ENCODE results near the gene SSC5D. TPM values are rescaled to one million over a fixed set of nuclear protein-coding genes. Genes with fewer than 3 reads are reported as not detected.
"Not testable (repeated sequence)": the region's sequence is repeated elsewhere in the genome, so short reads cannot be mapped to it uniquely, and the experiment has no call there.

The SSC5D gene
- total and polyA plus RNA-seq, 2 of the 4 experiments (the other 2 are of a cell fraction): 1.4 to 19.1 TPM

DNA sequence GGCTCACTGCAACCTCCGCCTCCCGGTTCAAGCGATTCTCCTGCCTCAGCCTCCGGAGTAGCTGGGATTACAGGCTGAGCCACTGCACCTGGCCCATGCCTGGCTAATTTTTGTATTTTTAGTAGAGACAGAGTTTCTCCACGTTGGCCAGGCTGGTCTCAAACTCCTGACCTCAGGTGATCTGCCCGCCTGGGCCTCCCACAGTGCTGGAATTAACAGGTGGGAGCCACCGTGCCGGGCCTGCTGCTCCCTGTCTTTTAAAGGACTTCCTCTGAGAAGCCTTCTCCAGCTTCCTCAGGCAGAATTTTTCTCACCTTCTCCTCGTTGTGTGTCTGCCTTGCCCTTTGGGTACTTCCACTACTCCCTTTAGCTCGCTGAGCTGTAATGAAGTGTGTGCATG lies 8.6 kb downstream of the SSC5D start:
- H3K14ac ChIP-seq (replicated peaks; ENCODE audit: low read depth, low read length); H3K9ac ChIP-seq (ENCODE audit: low read depth, low read length); H3K4me3 ChIP-seq (ENCODE audit: insufficient read depth, low read depth, low read length); dilution Hi-C loops (cut with HindIII; ENCODE audit: low sequenced_read_pairs, unreplicated experiment); H2BK15ac ChIP-seq (ENCODE audit: low read depth, low read length); POLR2A ChIA-PET (ENCODE audit: unreplicated experiment); intact Hi-C loops (cut with micrococcal nuclease); H2BK120ac ChIP-seq (ENCODE audit: low read depth, low read length); H3K56ac ChIP-seq (ENCODE audit: extremely low read depth, insufficient read depth, low read length); BruUV-seq (replicated peaks); H3K18ac ChIP-seq (ENCODE audit: low read depth, low read length); H3K9me3 ChIP-seq (ENCODE audit: control insufficient read depth, insufficient read depth, low read length); H2AK9ac ChIP-seq (replicated peaks; ENCODE audit: low read depth, low read length, poor library complexity); H3K4me2 ChIP-seq (ENCODE audit: low read depth, low read length); H2AFZ ChIP-seq (replicated peaks; ENCODE audit: low read length, poor library complexity); H4K20me1 ChIP-seq (ENCODE audit: insufficient read depth, low read length); CTCF ChIA-PET; H3K9me1 ChIP-seq (ENCODE audit: insufficient read depth, low read length); H3K27ac ChIP-seq (ENCODE audit: insufficient read depth, low read length); H2BK20ac ChIP-seq (ENCODE audit: low read depth, low read length); H3K4ac ChIP-seq (ENCODE audit: low read depth, low read length); H4K8ac ChIP-seq (ENCODE audit: low read depth in 2 of 2, low read length in 2 of 2); DNase-seq; H4K91ac ChIP-seq (ENCODE audit: insufficient read depth, low read depth, low read length); H2AK5ac ChIP-seq (ENCODE audit: low read depth, low read length); ATAC-seq (ENCODE audit: low read depth); H2BK5ac ChIP-seq (ENCODE audit: low read depth, low read length, poor library complexity, severe bottlenecking); H4K5ac ChIP-seq (ENCODE audit: low read depth, low read length); H3K27me3 ChIP-seq (ENCODE audit: control insufficient read depth, insufficient read depth, low read length); H3K23ac ChIP-seq (ENCODE audit: low read depth, low read length): not testable (repeated sequence)
- WGBS, 2 experiments (ENCODE audit: extremely low coverage in 2 of 2, insufficient read length in 1 of 2): no CpG with 5 or more reads among the region's 10 CpGs
- peaks cover 16% of the 10 kb centered on the region for H3K4me1 ChIP-seq (ENCODE audit: control insufficient read depth, insufficient read depth, low read length)
- peaks cover 13% of the 10 kb centered on the region; the same call in 1 of the 2 replicates for H3K36me3 ChIP-seq (ENCODE audit: control insufficient read depth, insufficient read depth, low read length)
- in situ Hi-C loops (cut with MboI; ENCODE audit: low sequenced_read_pairs): loop anchor here (25.0 kb wide), 1 partner anchor 1035 kb away; the partner anchor contains the start of genes CDC42EP5 and LENG9
- H3K79me1 ChIP-seq (ENCODE audit: low read depth in 1 of 2, low read length in 2 of 2): peaks cover 0 to 17% of the 10 kb centered on the region in 2 experiments

All from IMR-90 (cell line).